H9 (cell line): ENCODE results near the gene MARCHF7. TPM values are rescaled to one million over a fixed set of nuclear protein-coding genes. Genes with fewer than 3 reads are reported as not detected.
"Not testable (repeated sequence)": the region's sequence is repeated elsewhere in the genome, so short reads cannot be mapped to it uniquely, and the experiment has no call there.

Experiments used
- DNase-seq: peaks from one replicate; pipeline ENCODE4 v3.0.0-alpha.2; 2017
- H2AFZ ChIP-seq: one replicate; pipeline ENCODE4 v1.6.1; 2013; ENCODE audit warnings: mild to moderate bottlenecking, low read length, control low read depth, moderate library complexity
- H2AK5ac ChIP-seq: 2 replicates; pipeline ENCODE4 v1.6.1; 2013; ENCODE audit warnings: low read length, control low read depth, mixed read lengths; ENCODE audit not compliant: insufficient read length
- H2BK120ac ChIP-seq: one replicate; pipeline ENCODE4 v1.6.1; 2013; ENCODE audit warnings: low read depth, mild to moderate bottlenecking, low read length, control low read depth, inconsistent platforms; ENCODE audit not compliant: poor library complexity, severe bottlenecking
- H2BK12ac ChIP-seq: 2 replicates; pipeline ENCODE4 v1.6.1; 2013; ENCODE audit warnings: low read length, control low read depth, mixed read lengths, low read depth; ENCODE audit not compliant: insufficient read length
- H2BK15ac ChIP-seq: 2 replicates; pipeline ENCODE4 v1.6.1; 2013; ENCODE audit warnings: low read depth, low read length, control low read depth
- H2BK20ac ChIP-seq: one replicate; pipeline ENCODE4 v1.6.1; 2013; ENCODE audit warnings: low read depth, mild to moderate bottlenecking, low read length, control low read depth, inconsistent platforms; ENCODE audit not compliant: poor library complexity, severe bottlenecking
- H2BK5ac ChIP-seq: 2 replicates; pipeline ENCODE4 v1.6.1; 2013; ENCODE audit warnings: low read length, control low read depth, mixed read lengths; ENCODE audit not compliant: insufficient read length
- H3K14ac ChIP-seq: 2 replicates; pipeline ENCODE4 v1.6.1; 2013; ENCODE audit warnings: low read length, control low read depth; ENCODE audit not compliant: insufficient read depth
- H3K18ac ChIP-seq: 2 replicates; pipeline ENCODE4 v1.6.1; 2013; ENCODE audit warnings: low read depth, mild to moderate bottlenecking, mixed read lengths, low read length, control low read depth; ENCODE audit not compliant: insufficient read length
- H3K23ac ChIP-seq: 2 replicates; pipeline ENCODE4 v1.6.1; 2013; ENCODE audit warnings: low read length, control low read depth, mixed read lengths, low read depth; ENCODE audit not compliant: insufficient read length
- H3K23me2 ChIP-seq: 2 replicates; pipeline ENCODE4 v1.6.1; 2013; ENCODE audit warnings: low read depth, mild to moderate bottlenecking, mixed read lengths, low read length, control low read depth; ENCODE audit not compliant: insufficient read length, poor library complexity, severe bottlenecking
- H3K27ac ChIP-seq: 2 replicates; pipeline ENCODE4 v1.5.1; 2013; ENCODE audit warnings: low read length, control low read depth, mixed read lengths, low read depth; ENCODE audit not compliant: insufficient read length
- H3K27me3 ChIP-seq: 2 replicates; pipeline ENCODE4 v1.6.1; 2013; ENCODE audit warnings: low read length, control low read depth, inconsistent platforms; ENCODE audit not compliant: insufficient read depth
- H3K4ac ChIP-seq: 2 replicates; pipeline ENCODE4 v1.6.1; 2013; ENCODE audit warnings: low read depth, mild to moderate bottlenecking, control low read depth, inconsistent platforms, low read length, moderate library complexity
- H3K4me1 ChIP-seq: 2 replicates; pipeline ENCODE4 v1.6.1; 2013; ENCODE audit warnings: low read length, control low read depth, inconsistent platforms; ENCODE audit not compliant: insufficient read depth
- H3K4me2 ChIP-seq: 2 replicates; pipeline ENCODE4 v1.6.1; 2013; ENCODE audit warnings: low read length, control low read depth, mixed read lengths; ENCODE audit not compliant: insufficient read length, insufficient read depth
- H3K56ac ChIP-seq: 2 replicates; pipeline ENCODE4 v1.6.1; 2013; ENCODE audit warnings: low read depth, mild to moderate bottlenecking, mixed read lengths, low read length, control low read depth; ENCODE audit not compliant: insufficient read length
- H3K79me1 ChIP-seq: 2 replicates; pipeline ENCODE4 v1.6.1; 2013; ENCODE audit warnings: low read depth, mild to moderate bottlenecking, moderate library complexity, low read length, control low read depth, inconsistent platforms; ENCODE audit not compliant: insufficient read depth, poor library complexity, severe bottlenecking
- H3K79me2 ChIP-seq: 2 replicates; pipeline ENCODE4 v1.6.1; 2013; ENCODE audit warnings: low read length, control low read depth, inconsistent platforms; ENCODE audit not compliant: insufficient read depth
- H3K9ac ChIP-seq: 2 replicates; pipeline ENCODE4 v1.6.1; 2013; ENCODE audit warnings: low read length, control low read depth, mixed read lengths; ENCODE audit not compliant: insufficient read length; ENCODE audit errors: extremely low read depth
- H3K9me3 ChIP-seq: one replicate; pipeline ENCODE4 v1.6.1; 2013; ENCODE audit warnings: low read depth, low read length, inconsistent platforms; ENCODE audit not compliant: control insufficient read depth
- H3T11ph ChIP-seq: one replicate; pipeline ENCODE4 v1.6.1; 2013; ENCODE audit warnings: mild to moderate bottlenecking, low read length, control low read depth, inconsistent platforms
- H4K20me1 ChIP-seq: one replicate; pipeline ENCODE4 v1.6.1; 2013; ENCODE audit not compliant: control insufficient read depth, insufficient read length, insufficient read depth
- H4K5ac ChIP-seq: 2 replicates; pipeline ENCODE4 v1.6.1; 2013; ENCODE audit warnings: low read depth, mild to moderate bottlenecking, mixed read lengths, low read length, control low read depth; ENCODE audit not compliant: insufficient read length
- H4K8ac ChIP-seq: replicated peaks from 2 replicates; pipeline ENCODE4 v1.6.1; 2013; ENCODE audit warnings: low read length, control low read depth, mixed read lengths, low read depth; ENCODE audit not compliant: insufficient read length
- H4K91ac ChIP-seq: 2 replicates; pipeline ENCODE4 v1.6.1; 2013; ENCODE audit warnings: low read depth, mild to moderate bottlenecking, moderate library complexity, mixed read lengths, low read length, control low read depth; ENCODE audit not compliant: insufficient read length
- H3K27ac Mint-ChIP-seq, 3 experiments: 2 replicates in 2 of 3; 3 replicates in 1 of 3; pipeline ENCODE4 v1.8.0; 2020 to 2021; ENCODE audit warnings: mixed read lengths in 3 of 3, mild to moderate bottlenecking in 1 of 3, moderate library complexity in 1 of 3
- H3K27me3 Mint-ChIP-seq: 2 replicates; pipeline ENCODE4 v1.8.0; 2021; ENCODE audit warnings: low read depth, mild to moderate bottlenecking, moderate library complexity, mixed read lengths
- H3K36me3 Mint-ChIP-seq, 3 experiments: 2 replicates in 2 of 3; 3 replicates in 1 of 3; pipeline ENCODE4 v1.8.0; 2020 to 2021; ENCODE audit warnings: low read depth in 3 of 3, mixed read lengths in 3 of 3; ENCODE audit not compliant: insufficient read depth in 1 of 3
- H3K4me1 Mint-ChIP-seq, 2 experiments: 2 replicates each; pipeline ENCODE4 v1.8.0; 2020; ENCODE audit warnings: mixed read lengths in 2 of 2
- H3K4me3 Mint-ChIP-seq, 2 experiments: 2 replicates in 1 of 2; 3 replicates in 1 of 2; pipeline ENCODE4 v1.8.0; 2020 to 2021; ENCODE audit warnings: mild to moderate bottlenecking in 2 of 2, mixed read lengths in 2 of 2, moderate library complexity in 1 of 2
- H3K9me3 Mint-ChIP-seq, 2 experiments: 2 replicates in 1 of 2; 3 replicates in 1 of 2; pipeline ENCODE4 v1.8.0; 2020; ENCODE audit warnings: mild to moderate bottlenecking in 2 of 2, mixed read lengths in 2 of 2, moderate library complexity in 1 of 2
- CTCF ChIP-seq: fragments of 200-600 bp; sonication (generic); conservative IDR thresholded peaks from 3 replicates; pipeline ENCODE4 v1.8.0; 2021; ENCODE audit warnings: antibody characterized with exemption, mild to moderate bottlenecking
- WGBS: extraction: QIAGEN DNeasy Blood & Tissue Kit; methylation state at CpG from one replicate; pipeline ENCODE4 v1.1.7; 2013; ENCODE audit warnings: missing lambda C conversion rate, low lambda C conversion rate, mixed read lengths; ENCODE audit not compliant: insufficient read length; ENCODE audit errors: extremely low coverage; 5-methylcytosine and 5-hydroxymethylcytosine counted together
- total RNA-seq: library from RNA; stranded (reverse); gene quantifications from 2 replicates; pipeline ENCODE4 v1.2.1, GENCODE V29; 2021

MARCHF7 gene
- total RNA-seq, 1 experiment from 2014 or later = 111 TPM

GRCh38 chr2:159715451-159715850 is 3.1 kb downstream of the MARCHF7 start:
- Mint-ChIP-seq H3K27me3 (no peaks in the 10 kb centered on the region), H3K9me3 (no peaks in the 10 kb centered on the region), H3K4me3 (no peak overlapping the region; a peak in 1 of 5 replicates), H3K36me3 (peaks cover 31 to 65% (median 44%) of the 10 kb centered on the region in 3 experiments), H3K27ac (peak overlapping the region in 2 of 3 experiments; percentile 49 to 73; a peak in 3 of 7 replicates), H3K4me1 (peaks cover 38 to 65% of the 10 kb centered on the region in 2 experiments)
- Histone ChIP-seq H3K23ac (no peak overlapping the region), H3K4me1 (no peaks in the 10 kb centered on the region), H3K79me2 (peaks cover 69% of the 10 kb centered on the region), H3K9me3 (no peaks in the 10 kb centered on the region), H2BK20ac (no peak overlapping the region), H3K4ac (no peak overlapping the region), H3K9ac (no peak overlapping the region), H4K20me1 (no peaks in the 10 kb centered on the region), H2BK120ac (no peak overlapping the region), H3K4me2 (no peak overlapping the region), H3K23me2 (no peaks in the 10 kb centered on the region), H3T11ph (no peak overlapping the region), H3K14ac (no peak overlapping the region), H3K27me3 (no peaks in the 10 kb centered on the region), H2AFZ (no peak overlapping the region), H3K27ac (no peak overlapping the region), H3K56ac (no peak overlapping the region), H2BK15ac (no peak overlapping the region), H3K18ac (no peak overlapping the region), H4K5ac (no peak overlapping the region), H2AK5ac (no peak overlapping the region), H3K79me1 (no peaks in the 10 kb centered on the region), H4K8ac (no peak overlapping the region), H2BK5ac (no peak overlapping the region), H2BK12ac (no peak overlapping the region), H4K91ac (no peak overlapping the region)
- DNase-seq = no peak
- no peak for TF ChIP-seq CTCF
- no CpG with 5 or more reads among the region's 4 CpGs for WGBS

- not testable (repeated sequence) for H3K9me3 ChIP-seq
- H3K36me3 Mint-ChIP-seq = peaks cover 33 to 67% (median 46%) of the 10 kb centered on the region in 3 experiments
These were observed 4.1 kb downstream of the MARCHF7 start for GRCh38 chr2:159716409-159716808.

More at GRCh38 chr2:159716409-159716808, 4.1 kb downstream of the MARCHF7 start:
- not testable (repeated sequence) for H2BK15ac ChIP-seq, H4K5ac ChIP-seq, H2BK120ac ChIP-seq, H4K8ac ChIP-seq, DNase-seq, H3K9me3 Mint-ChIP-seq, H3K27me3 Mint-ChIP-seq, H2AK5ac ChIP-seq, H3K4ac ChIP-seq, H3K27me3 ChIP-seq, H3K4me2 ChIP-seq, H2BK12ac ChIP-seq, H2BK20ac ChIP-seq, H3K9ac ChIP-seq, H3K27ac ChIP-seq, H2BK5ac ChIP-seq, H3K23me2 ChIP-seq, H3T11ph ChIP-seq, H4K91ac ChIP-seq, H3K18ac ChIP-seq, H2AFZ ChIP-seq, H4K20me1 ChIP-seq, H3K23ac ChIP-seq, H3K79me1 ChIP-seq, H3K4me3 Mint-ChIP-seq, H3K4me1 ChIP-seq, H3K14ac ChIP-seq, H3K56ac ChIP-seq
- H3K79me2 ChIP-seq = peaks cover 79% of the 10 kb centered on the region
- Mint-ChIP-seq H3K4me1 (peaks cover 31 to 61% of the 10 kb centered on the region in 2 experiments), H3K27ac (peak overlapping the region in 1 of 3 experiments; percentile 94; a peak in 2 of 7 replicates)
- WGBS = no CpG with 5 or more reads among the region's 4 CpGs
